ENCODE results near the gene NHERF1. TPM values are rescaled to one million over a fixed set of nuclear protein-coding genes. Genes with fewer than 3 reads are reported as not detected.

The NHERF1 gene
- total and polyA plus RNA-seq, 2 of the 13 experiments (the other 11 are each of a cell fraction or from before 2014, with no cell fraction given) = 169 to 269 TPM

- TF ChIP-seq TEAD3 (CRISPR knock-in tag; optimal IDR thresholded peaks at IDR 0.05; ENCODE audit: borderline replicate concordance) = peak; percentile 71
- peak; percentile 46; the same call in 1 of the 2 replicates for TF ChIP-seq ZHX1 (CRISPR knock-in tag; IDR thresholded peaks at IDR 0.05; ENCODE audit: low read depth)
- no peak for TF ChIP-seq JDP2 (CRISPR knock-in tag; IDR thresholded peaks at IDR 0.05; ENCODE audit: borderline replicate concordance)
- peak; percentile 89 for TF ChIP-seq REPIN1 (CRISPR knock-in tag; IDR thresholded peaks at IDR 0.05; ENCODE audit: borderline replicate concordance, low read depth)
- 0 out of 2 replicates have a peak, but pooled peaks have one; percentile 37 for TF ChIP-seq KMT2A (CRISPR knock-in tag; IDR thresholded peaks at IDR 0.05)
- TF ChIP-seq ZNF563 (CRISPR knock-in tag; IDR thresholded peaks at IDR 0.05) = no peak
- no peak for TF ChIP-seq ELF4 (CRISPR knock-in tag; IDR thresholded peaks at IDR 0.05; ENCODE audit: borderline replicate concordance)
- TF ChIP-seq ZNF782 (CRISPR knock-in tag; IDR thresholded peaks at IDR 0.05; ENCODE audit: borderline replicate concordance) = 0 out of 2 replicates have a peak, but pooled peaks have one; percentile 20
- TF ChIP-seq EED (CRISPR knock-in tag; IDR thresholded peaks at IDR 0.05) = no peak; the same call in 1 of the 2 replicates
- TF ChIP-seq ASH2L (IDR thresholded peaks at IDR 0.05; ENCODE audit: insufficient read length, low read depth, low read length) = no peak
- no peak for TF ChIP-seq AFF4 (CRISPR knock-in tag; IDR thresholded peaks at IDR 0.05)
- 0 out of 2 replicates have a peak, but pooled peaks have one; percentile 63 for TF ChIP-seq SAFB2 (CRISPR knock-in tag; IDR thresholded peaks at IDR 0.05; ENCODE audit: borderline replicate concordance, low read depth)
- TF ChIP-seq ZKSCAN5 (CRISPR knock-in tag; IDR thresholded peaks at IDR 0.05) = no peak
- TF ChIP-seq ZNF431 (CRISPR knock-in tag; IDR thresholded peaks at IDR 0.05; ENCODE audit: borderline replicate concordance, low read depth) = no peak
- TF ChIP-seq ZFP82 (CRISPR knock-in tag; IDR thresholded peaks at IDR 0.05; ENCODE audit: borderline replicate concordance) = no peak
- TF ChIP-seq GTF3A (CRISPR knock-in tag; conservative IDR thresholded peaks at IDR 0.05) = no peak
- peak; percentile 68; the same call in 1 of the 2 replicates for TF ChIP-seq AHR (CRISPR knock-in tag; IDR thresholded peaks at IDR 0.05)
- no peak for TF ChIP-seq PCBP2 (optimal IDR thresholded peaks at IDR 0.05; ENCODE audit: low read depth, low read length, poor library complexity, severe bottlenecking)
- TF ChIP-seq FOXC1 (CRISPR knock-in tag; IDR thresholded peaks at IDR 0.05; ENCODE audit: borderline replicate concordance) = peak; percentile 66; the same call in 1 of the 2 replicates
Measured at GRCh38 chr17:74744714-74745547, 3.5 kb upstream of the NHERF1 start (continued).
